ENCODE results near the gene VAV3. TPM values are rescaled to one million over a fixed set of nuclear protein-coding genes. Genes with fewer than 3 reads are reported as not detected.

The VAV3 gene
- total and polyA plus RNA-seq, 2 of the 13 experiments (the other 11 are each of a cell fraction or from before 2014, with no cell fraction given): 15.9 to 29.8 TPM

DNA sequence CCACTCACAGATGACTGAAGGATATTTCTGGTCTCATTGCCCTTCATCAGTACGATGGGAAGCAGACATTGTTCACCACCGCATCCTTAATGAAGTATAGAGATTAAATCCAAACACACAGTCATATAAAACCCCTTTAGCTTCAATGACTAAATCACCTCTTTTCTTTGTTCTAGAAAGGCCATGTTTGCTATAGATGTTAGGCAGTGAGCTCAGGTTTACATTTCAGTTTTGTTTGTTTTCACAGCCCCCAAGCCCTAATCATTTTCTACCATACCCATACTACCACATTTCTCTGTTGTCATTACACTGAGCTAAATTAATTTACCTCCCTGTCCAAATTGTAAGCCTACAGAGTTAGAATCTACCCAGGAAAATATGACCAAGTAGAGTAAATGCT, 439.0 kb downstream of the VAV3 start (continued):
- no peak for TF ChIP-seq KDM6A (CRISPR knock-in tag; IDR thresholded peaks at IDR 0.05; ENCODE audit: low read depth)
- TF ChIP-seq, protein P1, sequence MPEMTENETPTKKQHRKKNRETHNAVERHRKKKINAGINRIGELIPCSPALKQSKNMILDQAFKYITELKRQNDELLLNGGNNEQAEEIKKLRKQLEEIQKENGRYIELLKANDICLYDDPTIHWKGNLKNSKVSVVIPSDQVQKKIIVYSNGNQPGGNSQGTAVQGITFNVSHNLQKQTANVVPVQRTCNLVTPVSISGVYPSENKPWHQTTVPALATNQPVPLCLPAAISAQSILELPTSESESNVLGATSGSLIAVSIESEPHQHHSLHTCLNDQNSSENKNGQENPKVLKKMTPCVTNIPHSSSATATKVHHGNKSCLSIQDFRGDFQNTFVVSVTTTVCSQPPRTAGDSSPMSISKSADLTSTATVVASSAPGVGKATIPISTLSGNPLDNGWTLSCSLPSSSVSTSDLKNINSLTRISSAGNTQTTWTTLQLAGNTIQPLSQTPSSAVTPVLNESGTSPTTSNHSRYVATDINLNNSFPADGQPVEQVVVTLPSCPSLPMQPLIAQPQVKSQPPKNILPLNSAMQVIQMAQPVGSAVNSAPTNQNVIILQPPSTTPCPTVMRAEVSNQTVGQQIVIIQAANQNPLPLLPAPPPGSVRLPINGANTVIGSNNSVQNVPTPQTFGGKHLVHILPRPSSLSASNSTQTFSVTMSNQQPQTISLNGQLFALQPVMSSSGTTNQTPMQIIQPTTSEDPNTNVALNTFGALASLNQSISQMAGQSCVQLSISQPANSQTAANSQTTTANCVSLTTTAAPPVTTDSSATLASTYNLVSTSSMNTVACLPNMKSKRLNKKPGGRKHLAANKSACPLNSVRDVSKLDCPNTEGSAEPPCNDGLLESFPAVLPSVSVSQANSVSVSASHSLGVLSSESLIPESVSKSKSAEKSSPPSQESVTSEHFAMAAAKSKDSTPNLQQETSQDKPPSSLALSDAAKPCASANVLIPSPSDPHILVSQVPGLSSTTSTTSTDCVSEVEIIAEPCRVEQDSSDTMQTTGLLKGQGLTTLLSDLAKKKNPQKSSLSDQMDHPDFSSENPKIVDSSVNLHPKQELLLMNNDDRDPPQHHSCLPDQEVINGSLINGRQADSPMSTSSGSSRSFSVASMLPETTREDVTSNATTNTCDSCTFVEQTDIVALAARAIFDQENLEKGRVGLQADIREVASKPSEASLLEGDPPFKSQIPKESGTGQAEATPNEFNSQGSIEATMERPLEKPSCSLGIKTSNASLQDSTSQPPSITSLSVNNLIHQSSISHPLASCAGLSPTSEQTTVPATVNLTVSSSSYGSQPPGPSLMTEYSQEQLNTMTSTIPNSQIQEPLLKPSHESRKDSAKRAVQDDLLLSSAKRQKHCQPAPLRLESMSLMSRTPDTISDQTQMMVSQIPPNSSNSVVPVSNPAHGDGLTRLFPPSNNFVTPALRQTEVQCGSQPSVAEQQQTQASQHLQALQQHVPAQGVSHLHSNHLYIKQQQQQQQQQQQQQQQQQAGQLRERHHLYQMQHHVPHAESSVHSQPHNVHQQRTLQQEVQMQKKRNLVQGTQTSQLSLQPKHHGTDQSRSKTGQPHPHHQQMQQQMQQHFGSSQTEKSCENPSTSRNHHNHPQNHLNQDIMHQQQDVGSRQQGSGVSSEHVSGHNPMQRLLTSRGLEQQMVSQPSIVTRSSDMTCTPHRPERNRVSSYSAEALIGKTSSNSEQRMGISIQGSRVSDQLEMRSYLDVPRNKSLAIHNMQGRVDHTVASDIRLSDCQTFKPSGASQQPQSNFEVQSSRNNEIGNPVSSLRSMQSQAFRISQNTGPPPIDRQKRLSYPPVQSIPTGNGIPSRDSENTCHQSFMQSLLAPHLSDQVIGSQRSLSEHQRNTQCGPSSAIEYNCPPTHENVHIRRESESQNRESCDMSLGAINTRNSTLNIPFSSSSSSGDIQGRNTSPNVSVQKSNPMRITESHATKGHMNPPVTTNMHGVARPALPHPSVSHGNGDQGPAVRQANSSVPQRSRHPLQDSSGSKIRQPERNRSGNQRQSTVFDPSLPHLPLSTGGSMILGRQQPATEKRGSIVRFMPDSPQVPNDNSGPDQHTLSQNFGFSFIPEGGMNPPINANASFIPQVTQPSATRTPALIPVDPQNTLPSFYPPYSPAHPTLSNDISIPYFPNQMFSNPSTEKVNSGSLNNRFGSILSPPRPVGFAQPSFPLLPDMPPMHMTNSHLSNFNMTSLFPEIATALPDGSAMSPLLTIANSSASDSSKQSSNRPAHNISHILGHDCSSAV (CRISPR knock-in tag; IDR thresholded peaks at IDR 0.05; ENCODE audit: borderline replicate concordance): no peak
- TF ChIP-seq, protein P2, sequence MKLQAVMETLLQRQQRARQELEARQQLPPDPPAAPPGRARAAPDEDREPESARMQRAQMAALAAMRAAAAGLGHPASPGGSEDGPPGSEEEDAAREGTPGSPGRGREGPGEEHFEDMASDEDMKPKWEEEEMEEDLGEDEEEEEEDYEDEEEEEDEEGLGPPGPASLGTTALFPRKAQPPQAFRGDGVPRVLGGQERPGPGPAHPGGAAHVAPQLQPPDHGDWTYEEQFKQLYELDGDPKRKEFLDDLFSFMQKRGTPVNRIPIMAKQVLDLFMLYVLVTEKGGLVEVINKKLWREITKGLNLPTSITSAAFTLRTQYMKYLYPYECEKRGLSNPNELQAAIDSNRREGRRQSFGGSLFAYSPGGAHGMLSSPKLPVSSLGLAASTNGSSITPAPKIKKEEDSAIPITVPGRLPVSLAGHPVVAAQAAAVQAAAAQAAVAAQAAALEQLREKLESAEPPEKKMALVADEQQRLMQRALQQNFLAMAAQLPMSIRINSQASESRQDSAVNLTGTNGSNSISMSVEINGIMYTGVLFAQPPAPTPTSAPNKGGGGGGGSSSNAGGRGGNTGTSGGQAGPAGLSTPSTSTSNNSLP (IDR thresholded peaks at IDR 0.05; ENCODE audit: low read depth, low read length): peak; percentile 73
- TF ChIP-seq MED13 (CRISPR knock-in tag; IDR thresholded peaks at IDR 0.05): 0 out of 2 replicates have a peak, but pooled peaks have one; percentile 20
- TF ChIP-seq JARID2 (CRISPR knock-in tag; IDR thresholded peaks at IDR 0.05; ENCODE audit: insufficient replicate concordance): no peak
- TF ChIP-seq SIX1 (CRISPR knock-in tag; IDR thresholded peaks at IDR 0.05; ENCODE audit: borderline replicate concordance): 0 out of 2 replicates have a peak, but pooled peaks have one; percentile 54
- TF ChIP-seq ZBTB10 (CRISPR knock-in tag; IDR thresholded peaks at IDR 0.05; ENCODE audit: borderline replicate concordance): 0 out of 2 replicates have a peak, but pooled peaks have one; percentile 9
- TF ChIP-seq, protein P3, sequence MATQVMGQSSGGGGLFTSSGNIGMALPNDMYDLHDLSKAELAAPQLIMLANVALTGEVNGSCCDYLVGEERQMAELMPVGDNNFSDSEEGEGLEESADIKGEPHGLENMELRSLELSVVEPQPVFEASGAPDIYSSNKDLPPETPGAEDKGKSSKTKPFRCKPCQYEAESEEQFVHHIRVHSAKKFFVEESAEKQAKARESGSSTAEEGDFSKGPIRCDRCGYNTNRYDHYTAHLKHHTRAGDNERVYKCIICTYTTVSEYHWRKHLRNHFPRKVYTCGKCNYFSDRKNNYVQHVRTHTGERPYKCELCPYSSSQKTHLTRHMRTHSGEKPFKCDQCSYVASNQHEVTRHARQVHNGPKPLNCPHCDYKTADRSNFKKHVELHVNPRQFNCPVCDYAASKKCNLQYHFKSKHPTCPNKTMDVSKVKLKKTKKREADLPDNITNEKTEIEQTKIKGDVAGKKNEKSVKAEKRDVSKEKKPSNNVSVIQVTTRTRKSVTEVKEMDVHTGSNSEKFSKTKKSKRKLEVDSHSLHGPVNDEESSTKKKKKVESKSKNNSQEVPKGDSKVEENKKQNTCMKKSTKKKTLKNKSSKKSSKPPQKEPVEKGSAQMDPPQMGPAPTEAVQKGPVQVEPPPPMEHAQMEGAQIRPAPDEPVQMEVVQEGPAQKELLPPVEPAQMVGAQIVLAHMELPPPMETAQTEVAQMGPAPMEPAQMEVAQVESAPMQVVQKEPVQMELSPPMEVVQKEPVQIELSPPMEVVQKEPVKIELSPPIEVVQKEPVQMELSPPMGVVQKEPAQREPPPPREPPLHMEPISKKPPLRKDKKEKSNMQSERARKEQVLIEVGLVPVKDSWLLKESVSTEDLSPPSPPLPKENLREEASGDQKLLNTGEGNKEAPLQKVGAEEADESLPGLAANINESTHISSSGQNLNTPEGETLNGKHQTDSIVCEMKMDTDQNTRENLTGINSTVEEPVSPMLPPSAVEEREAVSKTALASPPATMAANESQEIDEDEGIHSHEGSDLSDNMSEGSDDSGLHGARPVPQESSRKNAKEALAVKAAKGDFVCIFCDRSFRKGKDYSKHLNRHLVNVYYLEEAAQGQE (IDR thresholded peaks at IDR 0.05; ENCODE audit: borderline replicate concordance in 1 of 2, low read depth in 1 of 2, low read length in 2 of 2): no peak
- TF ChIP-seq FOXA3 (CRISPR knock-in tag; IDR thresholded peaks at IDR 0.05): peak; percentile 33; the same call in 1 of the 2 replicates
- no peak for TF ChIP-seq SIN3B (IDR thresholded peaks at IDR 0.05; ENCODE audit: low read length)
- TF ChIP-seq MIXL1 (CRISPR knock-in tag; IDR thresholded peaks at IDR 0.05): 0 out of 2 replicates have a peak, but pooled peaks have one; percentile 16
- TF ChIP-seq ZNF230 (CRISPR knock-in tag; IDR thresholded peaks at IDR 0.05): no peak
- TF ChIP-seq KLF12 (CRISPR knock-in tag; IDR thresholded peaks at IDR 0.05; ENCODE audit: borderline replicate concordance): peak; percentile 2; the same call in 1 of the 2 replicates
